NCI-H187 (cell line): Measurements from ENCODE around the gene HBQ1.
"Not testable (repeated sequence)": the region's sequence is repeated elsewhere in the genome, so short reads cannot be mapped to it uniquely, and the experiment has no call there.

ENCODE experiments used
- DNase-seq, 2 experiments: peaks; one replicate each; lab custom pipeline; 2025; lab: John Stamatoyannopoulos, UW

HBQ1 gene

DNA sequence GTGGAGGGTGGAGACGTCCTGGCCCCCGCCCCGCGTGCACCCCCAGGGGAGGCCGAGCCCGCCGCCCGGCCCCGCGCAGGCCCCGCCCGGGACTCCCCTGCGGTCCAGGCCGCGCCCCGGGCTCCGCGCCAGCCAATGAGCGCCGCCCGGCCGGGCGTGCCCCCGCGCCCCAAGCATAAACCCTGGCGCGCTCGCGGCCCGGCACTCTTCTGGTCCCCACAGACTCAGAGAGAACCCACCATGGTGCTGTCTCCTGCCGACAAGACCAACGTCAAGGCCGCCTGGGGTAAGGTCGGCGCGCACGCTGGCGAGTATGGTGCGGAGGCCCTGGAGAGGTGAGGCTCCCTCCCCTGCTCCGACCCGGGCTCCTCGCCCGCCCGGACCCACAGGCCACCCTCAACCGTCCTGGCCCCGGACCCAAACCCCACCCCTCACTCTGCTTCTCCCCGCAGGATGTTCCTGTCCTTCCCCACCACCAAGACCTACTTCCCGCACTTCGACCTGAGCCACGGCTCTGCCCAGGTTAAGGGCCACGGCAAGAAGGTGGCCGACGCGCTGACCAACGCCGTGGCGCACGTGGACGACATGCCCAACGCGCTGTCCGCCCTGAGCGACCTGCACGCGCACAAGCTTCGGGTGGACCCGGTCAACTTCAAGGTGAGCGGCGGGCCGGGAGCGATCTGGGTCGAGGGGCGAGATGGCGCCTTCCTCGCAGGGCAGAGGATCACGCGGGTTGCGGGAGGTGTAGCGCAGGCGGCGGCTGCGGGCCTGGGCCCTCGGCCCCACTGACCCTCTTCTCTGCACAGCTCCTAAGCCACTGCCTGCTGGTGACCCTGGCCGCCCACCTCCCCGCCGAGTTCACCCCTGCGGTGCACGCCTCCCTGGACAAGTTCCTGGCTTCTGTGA lies 3.5 kb upstream of the HBQ1 start, which contains the start of gene HBA1:
TSS of gene HBA1 (plus strand) at position 204 of the 906 bp plus-strand sequence. CDS start at position 241, 37 bp downstream.
- not testable (repeated sequence) for DNase-seq

DNA sequence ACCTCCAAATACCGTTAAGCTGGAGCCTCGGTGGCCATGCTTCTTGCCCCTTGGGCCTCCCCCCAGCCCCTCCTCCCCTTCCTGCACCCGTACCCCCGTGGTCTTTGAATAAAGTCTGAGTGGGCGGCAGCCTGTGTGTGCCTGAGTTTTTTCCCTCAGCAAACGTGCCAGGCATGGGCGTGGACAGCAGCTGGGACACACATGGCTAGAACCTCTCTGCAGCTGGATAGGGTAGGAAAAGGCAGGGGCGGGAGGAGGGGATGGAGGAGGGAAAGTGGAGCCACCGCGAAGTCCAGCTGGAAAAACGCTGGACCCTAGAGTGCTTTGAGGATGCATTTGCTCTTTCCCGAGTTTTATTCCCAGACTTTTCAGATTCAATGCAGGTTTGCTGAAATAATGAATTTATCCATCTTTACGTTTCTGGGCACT lies 2.9 kb upstream of the HBQ1 start:
- no peak for DNase-seq

DNA sequence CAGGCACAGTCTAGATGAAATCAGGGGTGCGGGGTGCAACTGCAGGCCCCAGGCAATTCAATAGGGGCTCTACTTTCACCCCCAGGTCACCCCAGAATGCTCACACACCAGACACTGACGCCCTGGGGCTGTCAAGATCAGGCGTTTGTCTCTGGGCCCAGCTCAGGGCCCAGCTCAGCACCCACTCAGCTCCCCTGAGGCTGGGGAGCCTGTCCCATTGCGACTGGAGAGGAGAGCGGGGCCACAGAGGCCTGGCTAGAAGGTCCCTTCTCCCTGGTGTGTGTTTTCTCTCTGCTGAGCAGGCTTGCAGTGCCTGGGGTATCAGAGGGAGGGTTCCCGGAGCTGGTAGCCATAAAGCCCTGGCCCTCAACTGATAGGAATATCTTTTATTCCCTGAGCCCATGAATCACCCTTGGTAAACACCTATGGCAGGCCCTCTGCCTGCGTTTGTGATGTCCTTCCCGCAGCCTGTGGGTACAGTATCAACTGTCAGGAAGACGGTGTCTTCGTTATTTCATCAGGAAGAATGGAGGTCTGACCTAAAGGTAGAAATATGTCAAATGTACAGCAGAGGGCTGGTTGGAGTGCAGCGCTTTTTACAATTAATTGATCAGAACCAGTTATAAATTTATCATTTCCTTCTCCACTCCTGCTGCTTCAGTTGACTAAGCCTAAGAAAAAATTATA lies 2.1 kb upstream of the HBQ1 start:
- DNase-seq = no peak

DNA sequence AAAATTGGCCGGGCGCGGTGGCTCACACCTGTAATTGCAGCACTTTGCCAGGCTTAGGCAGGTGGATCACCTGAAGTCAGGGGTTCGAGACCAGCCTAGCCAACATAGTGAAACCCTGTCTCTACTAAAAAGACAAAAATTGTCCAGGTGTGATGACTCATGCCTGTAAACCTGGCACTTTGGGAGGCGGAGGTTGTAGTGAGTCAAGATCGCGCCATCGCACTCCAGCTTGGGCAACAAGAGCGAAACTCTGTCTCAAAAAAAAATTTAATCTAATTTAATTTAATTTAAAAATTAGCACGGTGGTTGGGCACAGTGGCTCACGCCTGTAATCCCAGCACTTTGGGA lies 1.6 kb upstream of the HBQ1 start:
- no peak for DNase-seq

DNA sequence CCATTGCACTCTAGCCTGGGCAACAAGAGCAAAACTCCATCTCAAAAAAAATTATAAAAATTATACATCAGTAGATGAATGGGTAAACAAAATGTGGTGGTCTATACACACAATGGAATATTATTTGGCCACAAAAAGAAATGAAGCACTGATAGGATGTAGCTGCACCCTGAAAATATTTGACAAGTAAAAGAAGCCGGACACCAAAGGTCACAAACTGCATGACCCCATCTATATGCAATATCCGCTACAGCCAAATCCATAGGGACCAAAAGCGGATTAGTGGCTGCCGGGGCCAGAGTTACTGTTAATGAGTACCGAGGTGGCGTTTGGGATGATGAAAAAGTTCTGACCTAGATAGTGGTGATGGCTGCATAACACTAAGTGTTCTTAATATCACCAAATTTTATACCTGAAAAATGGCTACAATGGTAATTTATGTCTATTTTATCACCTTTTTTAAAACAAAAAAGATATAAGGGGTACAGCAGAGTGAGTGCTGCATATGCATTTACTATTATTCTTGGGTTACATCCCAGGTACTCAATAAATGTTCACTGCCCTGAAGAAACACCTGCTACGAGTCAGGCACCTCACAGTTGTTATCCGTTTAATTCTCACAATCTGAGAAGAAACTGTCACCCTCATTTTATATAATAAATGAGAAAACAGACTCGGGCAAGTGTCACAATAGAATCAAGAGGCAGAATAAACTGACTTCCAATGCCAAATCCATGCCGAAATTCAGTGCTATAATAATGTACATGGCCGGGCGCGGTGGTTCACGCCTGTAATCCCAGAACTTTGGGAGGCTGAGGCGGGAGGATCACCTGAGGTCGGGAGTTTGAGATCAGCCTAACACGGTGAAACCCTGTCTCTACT lies 807 bp upstream of the HBQ1 start:
- no peak for DNase-seq

GRCh38 chr16:180681-181564 lies 664 bp downstream of the HBQ1 start:
- DNase-seq = peak; percentile 40 to 57

DNA sequence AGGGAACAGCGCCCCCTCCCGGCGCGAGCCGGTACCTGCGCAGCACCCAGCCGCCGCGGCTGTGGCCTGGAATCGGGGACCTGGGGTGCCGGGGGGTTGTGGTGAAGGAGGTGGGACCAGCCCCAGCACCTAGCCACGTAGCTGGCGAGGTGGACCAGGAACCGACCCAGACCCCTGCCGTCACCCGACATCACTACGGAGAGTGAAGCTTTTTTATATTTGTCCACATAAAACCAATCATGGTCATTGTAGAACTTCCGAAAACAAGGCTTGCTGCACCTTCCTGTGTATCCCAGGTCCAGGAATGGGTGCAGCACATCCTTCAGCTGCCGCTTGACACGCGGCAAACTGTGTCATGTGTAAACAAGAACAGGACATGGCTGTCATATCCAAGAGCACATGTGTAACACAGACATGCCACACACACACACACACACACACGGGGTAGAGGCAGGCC lies 1.3 kb downstream of the HBQ1 start:
- no peak for DNase-seq

- DNase-seq = no peak
These were observed 2.7 kb downstream of the HBQ1 start for GRCh38 chr16:183005-183404.

DNA sequence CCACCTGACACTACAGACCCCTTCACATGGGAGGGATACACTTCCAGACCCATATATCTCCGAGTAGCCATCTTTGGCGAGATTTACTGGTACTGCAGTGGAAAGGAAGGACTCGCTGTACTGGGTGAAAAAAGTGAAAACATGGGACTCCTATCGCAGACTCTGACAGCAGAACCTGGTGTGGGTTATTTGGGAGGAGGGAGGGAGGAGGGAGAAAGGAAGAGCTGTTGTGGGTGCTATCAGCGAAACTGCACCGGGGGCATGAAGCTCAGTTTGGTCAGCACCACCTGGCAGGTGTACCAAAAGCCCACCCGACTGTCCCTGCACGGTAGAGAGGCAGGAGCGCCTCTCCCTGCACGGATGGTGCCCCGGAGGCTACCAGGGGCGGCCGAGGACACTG lies 5.0 kb downstream of the HBQ1 start:
- no peak for DNase-seq

DNA sequence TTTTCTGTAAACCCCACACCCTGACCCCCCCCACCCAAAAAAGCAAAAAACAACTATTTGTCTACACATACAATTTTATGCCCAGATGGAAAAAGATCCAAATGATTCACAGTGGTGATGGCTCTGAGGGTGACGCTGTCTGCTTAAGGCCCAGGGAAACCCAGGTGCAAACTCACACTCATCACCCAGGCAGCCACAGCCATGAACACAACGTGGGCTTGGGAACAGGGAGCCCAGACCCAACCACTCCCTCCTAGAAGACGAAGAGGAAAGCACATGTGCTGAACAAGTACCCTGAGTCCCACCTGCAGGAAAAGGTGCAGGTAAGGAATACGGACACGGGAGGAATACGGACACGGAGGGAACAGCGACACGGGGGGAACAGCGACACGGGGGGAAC lies 5.4 kb downstream of the HBQ1 start:
- no peak for DNase-seq

GRCh38 chr16:187330-187729 lies 7.1 kb downstream of the HBQ1 start:
- DNase-seq = no peak

- no peak for DNase-seq
These were observed 8.4 kb downstream of the HBQ1 start for GRCh38 chr16:188674-189073.

DNA sequence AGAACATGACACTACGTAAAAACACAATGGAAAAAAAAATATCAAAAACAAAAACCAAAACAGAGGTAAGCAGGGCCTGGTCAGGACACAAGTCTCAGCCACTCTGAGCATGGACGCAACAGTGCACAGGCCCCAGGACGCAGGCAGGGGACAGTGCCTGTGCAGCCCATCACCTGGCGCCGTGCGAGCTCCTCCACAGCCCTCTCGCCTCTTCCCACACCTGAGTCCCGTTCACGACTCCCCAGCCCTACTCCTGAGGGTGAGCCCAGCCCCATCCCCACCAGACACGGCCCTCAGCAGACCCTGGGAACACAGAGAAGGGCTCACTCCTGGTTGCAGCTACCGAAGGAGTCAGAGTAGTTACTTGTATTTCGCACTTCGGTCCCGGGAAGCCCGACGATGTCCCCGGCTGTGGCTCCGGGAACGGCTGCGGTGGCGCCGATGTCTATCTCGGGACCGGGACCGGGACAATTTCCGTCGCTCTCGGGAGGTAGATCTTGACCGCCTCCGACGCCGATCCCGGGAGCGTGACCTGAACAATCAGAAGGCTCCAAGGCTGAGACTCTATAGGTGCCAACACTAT lies 9.4 kb downstream of the HBQ1 start:
- no peak for DNase-seq

- DNase-seq = no peak
These were observed 11.6 kb downstream of the HBQ1 start for GRCh38 chr16:191831-192230.

DNA sequence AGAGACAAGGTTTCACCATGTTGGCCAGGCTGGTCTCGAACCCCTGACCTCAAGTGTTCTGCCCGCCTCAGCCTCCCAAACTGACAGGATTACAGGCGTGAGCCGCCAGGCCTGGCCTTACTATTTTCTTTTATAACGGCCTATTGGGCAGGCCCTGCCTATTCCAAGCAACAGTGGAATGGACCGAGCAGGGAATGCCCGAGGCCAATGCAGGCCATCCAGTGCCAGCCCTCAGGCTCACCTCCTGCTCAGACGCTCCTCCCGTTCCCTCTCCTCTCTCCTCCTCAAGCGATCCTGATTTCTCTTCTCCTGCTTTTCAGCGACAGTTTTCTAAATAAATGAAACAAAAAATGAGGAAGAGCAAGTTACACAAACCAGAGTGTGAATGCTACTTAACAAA lies 12.4 kb downstream of the HBQ1 start:
- DNase-seq = no peak

GRCh38 chr16:193441-193840 lies 13.2 kb downstream of the HBQ1 start:
- no peak for DNase-seq

- DNase-seq = no peak
These were observed 14.3 kb downstream of the HBQ1 start for GRCh38 chr16:194516-194915.

GRCh38 chr16:200388-200787 lies 20.1 kb downstream of the HBQ1 start:
- DNase-seq = no peak

- DNase-seq = no peak
These were observed 23.0 kb downstream of the HBQ1 start for GRCh38 chr16:203246-203645.

DNA sequence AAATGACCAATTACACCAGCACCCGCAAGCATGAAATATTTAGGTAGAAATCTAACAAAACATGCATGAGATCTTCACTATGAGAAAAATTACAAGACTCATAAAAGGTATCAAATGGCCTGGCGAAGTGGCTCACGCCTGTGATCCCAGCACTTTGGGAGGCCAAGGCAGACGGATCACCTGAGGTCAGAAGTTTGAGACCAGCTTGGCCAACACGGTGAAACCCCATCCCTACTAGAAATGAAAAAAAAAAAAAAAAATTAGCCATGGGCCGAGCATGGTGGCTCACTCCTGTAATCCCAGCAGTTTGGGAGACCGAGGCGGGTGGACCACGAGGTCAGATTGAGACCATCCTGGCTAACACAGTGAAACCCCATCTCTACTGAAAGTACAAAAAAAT lies 23.8 kb downstream of the HBQ1 start:
- DNase-seq = not testable (repeated sequence)

DNA sequence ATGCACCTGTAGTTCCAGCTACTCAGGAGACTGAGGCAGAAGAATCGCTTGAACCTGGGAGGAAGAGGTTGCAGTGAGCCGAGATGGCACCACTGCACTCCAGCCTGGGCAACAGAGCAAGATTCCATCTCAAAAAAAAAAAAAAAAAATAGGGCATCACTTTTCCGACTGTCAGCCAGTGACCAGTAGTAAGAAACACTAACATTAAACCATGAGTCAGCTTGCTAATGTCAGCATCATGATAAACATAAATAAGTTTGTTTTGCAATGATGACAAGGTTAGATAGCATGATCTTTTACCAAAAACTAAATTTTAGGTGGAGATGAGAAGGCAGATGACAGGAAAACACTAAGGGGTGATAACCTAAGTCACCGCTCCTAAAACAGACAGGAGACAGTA lies 29.1 kb downstream of the HBQ1 start:
- DNase-seq = not testable (repeated sequence)
